Measurements from ENCODE around the gene C6orf118.

GRCh38 chr6:165245287-165245686 is 64.1 kb downstream of the C6orf118 start:
- TF ChIP-seq CTCF (conservative IDR thresholded peaks at IDR 0.05 in 1 of 2, IDR thresholded peaks at IDR 0.05 in 1 of 2; ENCODE audit: extremely low read depth in 1 of 2, insufficient read depth in 1 of 2, low read depth in 1 of 2, low read length in 2 of 2) (peak; percentile 11 to 42), EZH2 (IDR thresholded peaks at IDR 0.05; ENCODE audit: borderline replicate concordance, low read length) (no peak)

All from mammary epithelial cell (primary cell).